HEK293 (cell line): ENCODE results near the gene SMAD2.
"Not testable (repeated sequence)": the region's sequence is repeated elsewhere in the genome, so short reads cannot be mapped to it uniquely, and the experiment has no call there.

Experiments used
- CTCF ChIA-PET: fragments of 350-600 bp; formaldehyde crosslinking; extraction: SDS; loops from one replicate; lab custom pipeline; 2021; ENCODE audit warnings: antibody characterized with exemption; lab: Yijun Ruan, JAX
- POLR2A ChIA-PET: fragments of 300-600 bp; formaldehyde crosslinking; extraction: SDS; loops from one replicate; lab custom pipeline; 2020; ENCODE audit warnings: antibody characterized with exemption, inconsistent platforms; lab: Yijun Ruan, JAX
- H3K27ac ChIP-seq: fragments of 200-500 bp; sonication (Bioruptor generic); 2 replicates; pipeline ENCODE4 v1.5.1; 2014; ENCODE audit warnings: low read depth, low read length, control low read depth, inconsistent platforms; ENCODE audit errors: extremely low read depth
- H3K36me3 ChIP-seq, 2 experiments: fragments of 200-500 bp in 1 of 2; sonication (Bioruptor generic) in 1 of 2; 1 replicate in 1 of 2; 2 replicates in 1 of 2; pipeline ENCODE4 v1.5.1; 2014 to 2017; ENCODE audit warnings: inconsistent platforms in 2 of 2, low read length in 2 of 2; ENCODE audit not compliant: control insufficient read depth in 2 of 2, insufficient read depth in 1 of 2
- H3K4me1 ChIP-seq: fragments of 200-500 bp; sonication (Bioruptor generic); 2 replicates; pipeline ENCODE4 v1.5.1; 2014; ENCODE audit warnings: mild to moderate bottlenecking, low read length, inconsistent platforms; ENCODE audit not compliant: control insufficient read depth, insufficient read depth
- H3K4me3 ChIP-seq: 2 replicates; pipeline ENCODE4 v1.5.1; 2011; ENCODE audit warnings: low read depth, mild to moderate bottlenecking, control low read depth, low read length, moderate library complexity
- H3K9me3 ChIP-seq: fragments of 200-500 bp; sonication (Bioruptor generic); 2 replicates; pipeline ENCODE4 v1.5.1; 2014; ENCODE audit warnings: low read depth, low read length, inconsistent platforms; ENCODE audit not compliant: control insufficient read depth, insufficient read depth
- GLIS1 ChIP-seq: fragments of 450-650 bp; formaldehyde crosslinking; IDR thresholded peaks from 2 replicates; pipeline ENCODE4 v1.5.1; 2016; ENCODE audit warnings: missing biosample characterization, missing genetic modification characterization
- KLF16 ChIP-seq: fragments of 450-650 bp; formaldehyde crosslinking; IDR thresholded peaks from 2 replicates; pipeline ENCODE4 v1.5.1; 2017; ENCODE audit warnings: missing biosample characterization, missing genetic modification characterization
- KLF9 ChIP-seq: fragments of 450-650 bp; formaldehyde crosslinking; IDR thresholded peaks from 2 replicates; pipeline ENCODE4 v1.5.1; 2016; ENCODE audit warnings: missing biosample characterization, missing genetic modification characterization, low read depth
- SP3 ChIP-seq: fragments of 450-650 bp; formaldehyde crosslinking; IDR thresholded peaks from 2 replicates; pipeline ENCODE4 v1.5.1; 2016; ENCODE audit warnings: missing biosample characterization, missing genetic modification characterization
- ZBTB44 ChIP-seq: fragments of 450-650 bp; IDR thresholded peaks from 2 replicates; pipeline ENCODE4 v1.5.1; 2018; ENCODE audit warnings: missing biosample characterization, mild to moderate bottlenecking, missing genetic modification characterization
- ZNF112 ChIP-seq: fragments of 450-650 bp; formaldehyde crosslinking; IDR thresholded peaks from 2 replicates; pipeline ENCODE4 v1.5.0; 2017; ENCODE audit warnings: missing biosample characterization, missing genetic modification characterization
- ZNF211 ChIP-seq: fragments of 450-650 bp; formaldehyde crosslinking; IDR thresholded peaks from 2 replicates; pipeline ENCODE4 v1.5.1; 2016; ENCODE audit warnings: low read depth, missing biosample characterization, missing genetic modification characterization
- ZNF366 ChIP-seq: fragments of 450-650 bp; formaldehyde crosslinking; conservative IDR thresholded peaks from 2 replicates; pipeline ENCODE4 v1.5.1; 2016; ENCODE audit warnings: missing biosample characterization, missing genetic modification characterization
- ZNF555 ChIP-seq: fragments of 450-650 bp; formaldehyde crosslinking; conservative IDR thresholded peaks from 2 replicates; pipeline ENCODE4 v1.5.1; 2017; ENCODE audit warnings: missing biosample characterization, mild to moderate bottlenecking, missing genetic modification characterization, inconsistent platforms
- ZNF610 ChIP-seq: fragments of 450-650 bp; formaldehyde crosslinking; IDR thresholded peaks from 2 replicates; pipeline ENCODE4 v1.5.1; 2016; ENCODE audit warnings: missing biosample characterization, missing genetic modification characterization, borderline replicate concordance
- ZSCAN30 ChIP-seq: fragments of 450-650 bp; IDR thresholded peaks from 2 replicates; pipeline ENCODE4 v1.5.1; 2018; ENCODE audit warnings: missing biosample characterization, mild to moderate bottlenecking, missing genetic modification characterization, moderate library complexity
- TF ChIP-seq, protein P1 (sequence below): fragments of 450-650 bp; formaldehyde crosslinking; IDR thresholded peaks from 2 replicates; pipeline ENCODE4 v1.5.1; 2016; ENCODE audit warnings: missing biosample characterization, missing genetic modification characterization

The SMAD2 gene

DNA sequence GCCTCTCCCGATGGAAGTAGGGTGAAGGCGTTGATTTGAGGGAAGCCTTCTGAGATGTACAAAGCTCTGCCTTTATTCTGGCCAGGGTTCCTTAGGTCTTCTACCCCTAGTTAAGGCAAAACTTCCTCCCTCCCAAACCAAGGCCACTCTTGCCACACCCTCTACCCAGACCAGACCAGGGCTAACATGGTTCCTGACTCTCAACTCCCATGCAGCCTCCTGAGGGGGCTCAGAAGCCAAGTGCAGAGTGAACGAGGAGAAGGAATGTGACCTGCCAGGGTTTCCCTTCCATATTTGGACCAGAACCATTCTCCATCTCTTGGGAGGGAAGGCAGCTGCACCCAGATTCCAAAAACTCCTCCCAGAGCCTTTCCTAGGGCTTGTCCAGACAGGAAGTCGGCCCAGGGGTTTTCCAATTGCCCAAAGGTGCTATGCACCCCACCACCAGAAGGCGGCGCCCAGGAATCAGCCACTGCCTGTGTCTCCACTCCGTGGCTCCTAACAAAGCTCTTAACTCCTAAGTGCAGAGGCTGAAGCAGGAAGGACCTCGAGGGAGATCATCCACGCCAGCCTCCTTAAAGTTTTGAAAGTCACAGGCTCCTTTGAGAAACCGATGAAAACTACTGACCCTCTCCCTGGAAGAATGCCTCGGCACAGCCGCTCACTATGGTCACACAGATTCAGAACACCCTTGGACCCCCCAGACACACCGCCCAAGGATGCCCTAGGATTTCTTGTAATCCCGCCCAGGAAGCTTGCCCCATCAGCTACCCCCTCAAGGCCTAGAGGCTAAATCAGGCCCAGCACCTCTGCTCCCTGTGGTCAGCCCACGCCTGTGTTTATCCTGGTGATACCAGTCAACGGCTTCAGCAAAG is 157.8 kb downstream of the SMAD2 start (continued):
- TF ChIP-seq ZNF555 (tag by site-specific recombination) (no peak), KLF16 (tag by site-specific recombination) (no peak), KLF9 (tag by site-specific recombination) (no peak), ZNF211 (tag by site-specific recombination) (no peak), ZSCAN30 (tag by site-specific recombination) (0 out of 2 replicates have a peak, but pooled peaks have one; percentile 36), ZNF610 (tag by site-specific recombination) (no peak)
- TF ChIP-seq, all 188 proteins: peak for 5

- no peaks in the 10 kb centered on the region for H3K9me3 ChIP-seq
- POLR2A ChIA-PET = no interaction called here
- TF ChIP-seq, protein P1, sequence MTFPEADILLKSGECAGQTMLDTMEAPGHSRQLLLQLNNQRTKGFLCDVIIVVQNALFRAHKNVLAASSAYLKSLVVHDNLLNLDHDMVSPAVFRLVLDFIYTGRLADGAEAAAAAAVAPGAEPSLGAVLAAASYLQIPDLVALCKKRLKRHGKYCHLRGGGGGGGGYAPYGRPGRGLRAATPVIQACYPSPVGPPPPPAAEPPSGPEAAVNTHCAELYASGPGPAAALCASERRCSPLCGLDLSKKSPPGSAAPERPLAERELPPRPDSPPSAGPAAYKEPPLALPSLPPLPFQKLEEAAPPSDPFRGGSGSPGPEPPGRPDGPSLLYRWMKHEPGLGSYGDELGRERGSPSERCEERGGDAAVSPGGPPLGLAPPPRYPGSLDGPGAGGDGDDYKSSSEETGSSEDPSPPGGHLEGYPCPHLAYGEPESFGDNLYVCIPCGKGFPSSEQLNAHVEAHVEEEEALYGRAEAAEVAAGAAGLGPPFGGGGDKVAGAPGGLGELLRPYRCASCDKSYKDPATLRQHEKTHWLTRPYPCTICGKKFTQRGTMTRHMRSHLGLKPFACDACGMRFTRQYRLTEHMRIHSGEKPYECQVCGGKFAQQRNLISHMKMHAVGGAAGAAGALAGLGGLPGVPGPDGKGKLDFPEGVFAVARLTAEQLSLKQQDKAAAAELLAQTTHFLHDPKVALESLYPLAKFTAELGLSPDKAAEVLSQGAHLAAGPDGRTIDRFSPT = no peak
- H3K36me3 ChIP-seq = no peaks in the 10 kb centered on the region
- H3K4me3 ChIP-seq = no peak overlapping the region
- H3K27ac ChIP-seq = no peak overlapping the region
- CTCF ChIA-PET = interaction anchor here (0.6 to 6.6 kb wide), 32 partner anchors 10 to 693 kb away, joined by 3 to 37 read pairs (median 4); no protein-coding TSS in a partner anchor
- no peaks in the 10 kb centered on the region for H3K4me1 ChIP-seq
Observed at GRCh38 chr18:47771922-47772321, 158.5 kb downstream of the SMAD2 start.

DNA sequence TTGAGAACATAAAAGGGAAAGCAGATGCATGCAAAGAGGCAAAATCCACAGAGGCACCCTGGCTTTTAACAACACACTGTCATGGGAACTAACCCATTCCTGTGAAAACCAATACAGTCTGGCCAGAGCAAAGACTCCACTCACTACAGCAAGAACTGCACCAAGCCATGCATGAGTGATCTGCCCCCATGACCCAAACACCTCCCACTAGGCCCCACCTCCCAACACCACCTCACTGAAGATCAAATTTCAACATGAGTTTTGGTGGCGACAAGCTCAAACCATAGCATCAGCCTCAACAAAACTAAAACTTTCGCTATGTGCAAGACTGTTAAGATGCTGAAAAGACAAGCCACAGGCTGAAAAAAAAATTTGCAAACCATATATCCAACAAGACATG is 162.8 kb downstream of the SMAD2 start:
- Histone ChIP-seq H3K36me3 (no peaks in the 10 kb centered on the region), H3K27ac (no peak overlapping the region), H3K4me3 (no peak overlapping the region), H3K4me1 (no peaks in the 10 kb centered on the region), H3K9me3 (no peaks in the 10 kb centered on the region)
- ChIA-PET POLR2A (no interaction called here), CTCF (interaction anchor here (0.6 to 6.6 kb wide), 5 partner anchors 12 to 697 kb away, joined by 3 to 37 read pairs (median 4); no protein-coding TSS in a partner anchor)
- peak; percentile 24; the same call in 1 of the 2 replicates for TF ChIP-seq GLIS1 (tag by site-specific recombination)
- TF ChIP-seq ZBTB44 = peak; percentile 82
- no peak for TF ChIP-seq SP3 (tag by site-specific recombination)

- POLR2A ChIA-PET, H3K4me3 ChIP-seq, H3K9me3 ChIP-seq, H3K4me1 ChIP-seq, H3K27ac ChIP-seq, H3K36me3 ChIP-seq: not testable (repeated sequence)
- TF ChIP-seq ZNF366 (tag by site-specific recombination) = peak; percentile 91
- TF ChIP-seq ZNF112 = peak; percentile 19; the same call in 1 of the 2 replicates
- CTCF ChIA-PET = interaction anchor here (0.7 to 6.6 kb wide), 3 partner anchors 12 to 240 kb away, joined by 4 to 37 read pairs (median 4); no protein-coding TSS in a partner anchor
Observed at GRCh38 chr18:47767198-47767597, 163.3 kb downstream of the SMAD2 start.
